GM18858 (cell line): ENCODE results near the gene TAMM41.
"Not testable (repeated sequence)": the region's sequence is repeated elsewhere in the genome, so short reads cannot be mapped to it uniquely, and the experiment has no call there.

Experiments
- ATAC-seq: cut with Tn5 transposase; IDR thresholded peaks from one replicate; pipeline ENCODE4 v1.9.1; 2021; ENCODE audit not compliant: unreplicated experiment

Gene TAMM41, protein sequence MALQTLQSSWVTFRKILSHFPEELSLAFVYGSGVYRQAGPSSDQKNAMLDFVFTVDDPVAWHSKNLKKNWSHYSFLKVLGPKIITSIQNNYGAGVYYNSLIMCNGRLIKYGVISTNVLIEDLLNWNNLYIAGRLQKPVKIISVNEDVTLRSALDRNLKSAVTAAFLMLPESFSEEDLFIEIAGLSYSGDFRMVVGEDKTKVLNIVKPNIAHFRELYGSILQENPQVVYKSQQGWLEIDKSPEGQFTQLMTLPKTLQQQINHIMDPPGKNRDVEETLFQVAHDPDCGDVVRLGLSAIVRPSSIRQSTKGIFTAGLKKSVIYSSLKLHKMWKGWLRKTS

DNA sequence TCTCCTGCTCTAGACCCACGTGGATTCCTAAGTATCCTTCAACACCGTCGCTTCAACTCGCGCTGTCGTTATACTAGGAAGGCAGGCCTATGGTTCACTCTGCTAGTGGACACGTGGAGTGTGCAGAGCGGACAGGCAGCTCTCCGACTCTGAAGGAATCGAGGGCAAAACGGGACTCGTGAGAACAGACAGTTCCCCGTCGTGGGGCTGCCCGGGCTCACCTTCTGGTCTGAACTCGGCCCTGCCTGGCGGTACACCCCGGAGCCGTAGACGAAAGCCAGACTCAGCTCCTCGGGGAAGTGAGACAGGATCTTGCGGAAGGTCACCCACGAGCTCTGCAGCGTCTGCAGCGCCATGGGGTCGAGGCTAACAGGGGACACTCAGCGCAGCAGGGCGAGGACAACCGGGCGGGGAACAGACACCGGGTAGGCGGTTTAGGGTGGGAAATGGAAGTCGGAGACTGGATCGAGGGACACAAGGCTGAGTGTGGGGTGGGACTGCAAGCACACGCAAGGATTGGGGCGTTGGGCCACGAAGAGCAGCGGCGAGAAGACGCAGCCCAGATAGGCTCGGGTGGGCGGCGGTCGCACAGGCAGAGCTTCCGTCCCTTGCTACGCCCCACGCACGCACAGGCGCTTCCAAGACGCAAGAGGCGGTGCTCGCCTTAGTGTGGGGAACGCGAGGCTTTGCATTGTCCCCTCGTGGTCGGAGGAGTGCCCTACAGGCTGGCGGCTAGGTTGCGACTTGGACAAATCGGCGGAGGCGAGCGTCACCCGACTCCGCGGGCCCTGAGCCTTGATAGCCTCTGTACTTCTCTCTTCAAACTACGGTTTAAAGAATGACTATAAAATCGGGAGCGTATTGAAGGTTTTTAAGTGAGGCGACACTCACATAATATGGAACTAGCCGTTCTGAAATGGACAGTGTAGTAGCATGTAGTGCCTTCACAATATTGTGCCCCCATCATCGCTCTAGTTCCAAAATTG lies at the start of gene TAMM41:
Gene TAMM41 (minus strand): TSS at position 605 of the 986 bp plus-strand sequence. CDS start 249 bp downstream, at position 356.
- ATAC-seq = peak; percentile 100

DNA sequence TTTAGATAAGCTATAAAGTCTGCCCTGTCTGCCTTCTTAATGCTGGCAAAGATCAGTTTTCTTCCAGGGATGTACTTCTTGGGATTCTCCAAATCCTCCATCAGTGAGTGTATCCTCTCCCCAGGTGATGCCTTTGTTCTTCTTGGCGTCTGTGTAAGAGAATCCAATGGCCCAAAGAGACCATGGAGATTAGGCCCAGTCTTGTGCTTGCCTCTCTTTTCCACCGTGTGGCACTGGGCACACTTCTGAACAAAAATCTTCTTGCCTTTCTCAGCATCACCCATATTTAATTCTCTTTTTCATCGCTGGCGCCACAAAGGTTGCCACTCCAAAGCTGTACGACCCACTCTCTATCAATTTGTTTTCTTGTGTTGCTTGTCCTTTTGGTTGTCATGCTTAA lies 32.2 kb upstream of the TAMM41 start:
- ATAC-seq = no peak

DNA sequence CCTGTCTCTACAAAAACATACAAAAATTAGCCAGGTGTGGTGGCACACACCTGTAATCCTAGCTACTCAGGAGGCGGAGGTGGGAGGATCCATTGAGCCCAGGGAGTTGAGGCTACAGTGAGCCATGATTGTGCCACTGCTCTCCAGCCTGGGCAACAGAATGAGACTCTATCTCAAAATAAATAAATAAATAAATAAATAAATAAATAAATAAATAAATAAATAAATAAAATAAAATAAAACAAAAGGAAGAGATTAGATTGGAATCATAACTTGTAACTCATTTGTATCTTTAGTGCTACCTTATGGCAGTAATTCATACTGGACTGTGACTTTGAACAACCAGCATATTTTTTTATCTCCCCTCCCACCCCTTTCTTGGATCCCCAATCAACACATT lies 28.0 kb upstream of the TAMM41 start:
- not testable (repeated sequence) for ATAC-seq

GRCh38 chr3:11863739-11864138 lies 17.1 kb upstream of the TAMM41 start:
- not testable (repeated sequence) for ATAC-seq

DNA sequence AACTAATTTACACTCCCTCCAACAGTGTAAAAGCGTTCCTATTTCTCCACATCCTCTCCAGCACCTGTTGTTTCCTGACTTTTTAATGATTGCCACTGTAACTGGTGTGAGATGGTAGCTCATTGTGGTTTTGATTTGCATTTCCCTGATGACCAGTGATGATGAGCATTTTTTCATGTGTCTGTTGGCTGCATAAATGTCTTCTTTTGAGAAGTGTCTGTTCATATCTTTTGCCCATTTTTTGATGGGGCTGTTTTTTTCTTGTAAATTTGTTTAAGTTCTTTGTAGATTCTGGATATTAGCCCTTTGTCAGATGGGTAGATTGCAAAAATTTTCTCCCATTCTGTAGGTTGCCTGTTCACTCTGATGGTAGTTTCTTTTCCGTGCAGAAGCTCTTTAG lies 15.9 kb upstream of the TAMM41 start:
- ATAC-seq = not testable (repeated sequence)

- ATAC-seq = not testable (repeated sequence)
These were observed 15.5 kb upstream of the TAMM41 start for GRCh38 chr3:11862145-11862544.

- ATAC-seq = not testable (repeated sequence)
These were observed 13.5 kb upstream of the TAMM41 start for GRCh38 chr3:11860213-11860612.

GRCh38 chr3:11853450-11853849 lies 6.8 kb upstream of the TAMM41 start:
- no peak for ATAC-seq

- no peak for ATAC-seq
These were observed 3.3 kb upstream of the TAMM41 start for GRCh38 chr3:11850003-11850402.

- ATAC-seq = no peak
These were observed 922 bp upstream of the TAMM41 start for GRCh38 chr3:11847607-11848006.

- ATAC-seq = no peak
These were observed 1.0 kb downstream of the TAMM41 start for GRCh38 chr3:11845651-11846050.

DNA sequence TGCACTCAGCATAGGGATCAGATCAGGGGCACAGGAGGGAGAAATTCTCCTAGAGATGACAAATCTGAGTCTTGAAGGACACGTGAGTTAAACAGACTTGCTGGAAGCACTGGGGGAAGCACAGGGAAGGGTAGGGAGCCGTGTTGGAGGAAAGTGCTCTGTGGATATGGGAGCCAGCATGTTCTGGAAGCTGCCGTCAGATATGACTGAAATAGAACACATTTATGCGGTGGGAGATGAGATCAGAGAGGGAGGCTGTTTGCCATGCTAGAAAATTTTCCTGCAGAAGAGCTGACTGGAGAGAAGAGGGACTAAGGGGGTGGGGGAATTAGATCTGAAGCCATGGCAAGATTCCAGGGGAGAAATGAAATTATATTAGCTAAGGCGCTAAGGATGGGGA lies 1.8 kb downstream of the TAMM41 start:
- no peak for ATAC-seq

GRCh38 chr3:11835028-11835639 lies 11.6 kb downstream of the TAMM41 start:
- no peak for ATAC-seq

- ATAC-seq = no peak
These were observed 13.4 kb downstream of the TAMM41 start for GRCh38 chr3:11832981-11833905.

DNA sequence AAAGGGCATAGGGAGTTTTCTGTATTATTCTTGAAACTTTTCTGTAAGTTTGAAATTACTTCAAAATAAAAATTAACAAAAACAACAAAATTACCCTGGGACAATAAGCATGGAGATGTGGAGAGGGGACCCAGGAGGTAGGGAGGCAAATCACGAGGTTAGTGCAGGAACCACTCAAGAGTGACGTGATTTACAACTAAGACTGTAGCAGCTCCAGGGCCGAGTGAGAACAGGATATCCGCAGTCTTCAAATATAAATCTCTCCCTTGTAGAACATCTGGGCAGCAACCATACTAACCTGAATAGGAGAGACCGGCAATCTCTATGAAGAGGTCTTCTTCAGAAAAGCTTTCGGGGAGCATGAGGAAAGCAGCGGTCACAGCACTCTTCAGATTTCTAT lies 17.3 kb downstream of the TAMM41 start:
- ATAC-seq = no peak

- ATAC-seq = no peak
These were observed 19.9 kb downstream of the TAMM41 start for GRCh38 chr3:11826628-11827265.

DNA sequence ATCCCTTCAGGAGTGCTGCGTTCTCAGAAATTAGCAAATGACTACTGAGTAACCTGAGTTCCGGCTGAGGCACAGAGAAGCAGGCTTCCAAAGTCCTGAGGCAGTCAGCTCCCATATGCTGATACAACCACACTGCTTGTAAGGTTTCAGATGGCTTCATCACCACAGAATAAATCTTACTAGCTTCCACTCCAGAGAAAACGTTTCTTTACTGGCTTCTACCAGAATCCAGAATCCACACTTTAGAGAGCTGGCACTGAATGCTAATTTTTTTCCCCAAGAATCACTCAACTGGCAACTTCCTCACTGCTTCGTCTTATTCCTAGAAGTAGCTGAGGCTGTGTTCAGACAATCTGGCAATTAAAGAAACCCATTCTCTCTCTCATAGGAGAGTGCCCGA lies 21.4 kb downstream of the TAMM41 start:
- ATAC-seq = no peak

- ATAC-seq = peak; percentile 73
These were observed 26.1 kb downstream of the TAMM41 start for GRCh38 chr3:11820531-11821041.

DNA sequence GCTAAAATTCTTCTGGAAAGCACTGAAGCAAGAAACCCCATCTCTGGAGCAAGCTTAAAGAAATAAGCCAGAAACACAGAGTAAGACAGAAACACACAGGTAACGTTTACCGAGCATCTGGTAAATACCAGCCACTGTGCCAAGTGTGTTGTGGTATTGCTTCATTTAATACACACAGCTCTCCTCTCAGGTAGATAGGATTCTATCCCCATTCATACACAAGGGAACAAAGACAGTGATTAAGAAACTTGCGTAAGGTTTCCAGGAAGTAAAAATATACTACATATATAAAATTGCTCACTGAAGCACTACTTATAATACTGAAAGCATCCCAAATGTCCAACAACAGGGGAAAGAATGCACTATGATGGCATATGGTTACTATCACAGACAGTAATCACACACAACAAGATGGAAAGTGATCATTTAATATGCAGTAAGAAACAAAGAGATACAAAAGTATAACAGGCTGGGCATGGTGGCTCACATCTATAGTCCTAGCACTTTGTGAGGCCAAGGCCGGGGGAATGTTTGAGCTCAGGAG lies 27.5 kb downstream of the TAMM41 start:
- ATAC-seq = no peak
